Measurements from ENCODE around the gene DOCK8.

DNA sequence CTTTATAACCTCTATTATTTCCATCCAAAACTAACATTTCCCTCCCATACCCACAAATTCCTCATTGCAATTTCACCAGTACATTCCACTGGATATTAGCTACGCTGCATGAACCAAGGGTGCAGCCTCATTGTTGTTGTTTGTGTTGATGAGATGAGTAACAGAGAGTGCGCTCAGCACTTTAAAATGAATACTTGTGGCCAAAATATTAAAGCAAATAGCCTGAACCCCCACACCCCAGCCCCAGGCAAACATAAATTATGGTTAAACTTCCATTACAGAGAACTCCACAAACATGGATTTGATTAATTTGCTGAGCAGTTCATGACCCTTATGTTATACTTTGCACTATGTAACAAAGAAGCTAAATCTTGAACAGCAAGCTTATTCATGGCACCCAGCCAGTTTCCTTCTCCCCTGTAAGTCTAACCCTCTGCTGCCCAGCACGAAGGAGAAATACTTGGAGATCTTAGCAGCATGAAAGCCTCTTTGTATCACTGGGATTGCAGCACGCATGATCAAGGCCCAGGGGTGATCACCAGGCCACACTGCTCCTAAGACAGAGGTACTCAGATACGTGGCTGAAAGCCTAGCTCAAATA is 205.0 kb downstream of the DOCK8 start:
- TF ChIP-seq NFAT5 (CRISPR knock-in tag; IDR thresholded peaks at IDR 0.05), result no peak
- no peak for TF ChIP-seq CTCF (CRISPR knock-in tag; IDR thresholded peaks at IDR 0.05)
- TF ChIP-seq ETV6 (CRISPR knock-in tag; conservative IDR thresholded peaks at IDR 0.05), result no peak
- no peak for TF ChIP-seq MXI1 (IDR thresholded peaks at IDR 0.05; ENCODE audit: borderline replicate concordance, low read depth, low read length)
- no peak for TF ChIP-seq ZNF383 (CRISPR knock-in tag; IDR thresholded peaks at IDR 0.05; ENCODE audit: borderline replicate concordance)
- no peak for TF ChIP-seq TERF1 (CRISPR knock-in tag; IDR thresholded peaks at IDR 0.05)
- no peak for TF ChIP-seq EP300 (IDR thresholded peaks at IDR 0.05; ENCODE audit: low read depth in 2 of 2, low read length in 2 of 2)
- no peak for TF ChIP-seq EP300 (CRISPR knock-in tag; IDR thresholded peaks at IDR 0.05; ENCODE audit: borderline replicate concordance)
